ENCODE measurements around the gene MACC1.
A peak's percentile ranks its signal among the peaks of the same experiment; 100 is the strongest.
"Not testable (repeated sequence)": the region's sequence is repeated elsewhere in the genome, so short reads cannot be mapped to it uniquely, and the experiment has no call there.

The MACC1 gene

DNA sequence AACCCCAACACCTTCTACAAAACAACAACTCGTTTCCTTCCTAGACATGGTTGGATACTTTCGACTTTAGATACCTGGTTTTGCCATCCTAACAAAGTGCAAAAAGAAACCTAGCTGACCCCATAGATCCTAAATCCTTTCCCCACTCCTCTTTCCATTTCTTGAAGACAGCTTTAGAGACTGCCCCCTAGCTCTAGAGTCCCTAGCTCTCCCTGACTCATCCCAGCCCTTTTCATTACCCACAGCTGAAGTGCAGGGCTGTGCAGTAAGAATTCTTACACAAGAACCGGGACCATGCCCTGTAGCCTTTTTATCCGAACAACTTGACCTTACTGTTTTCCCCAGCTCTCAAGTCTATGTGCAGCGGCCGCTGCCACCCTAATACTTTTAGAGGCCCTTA lies 93.1 kb downstream of the MACC1 start:
- DNase-seq, result not testable (repeated sequence)

DNA sequence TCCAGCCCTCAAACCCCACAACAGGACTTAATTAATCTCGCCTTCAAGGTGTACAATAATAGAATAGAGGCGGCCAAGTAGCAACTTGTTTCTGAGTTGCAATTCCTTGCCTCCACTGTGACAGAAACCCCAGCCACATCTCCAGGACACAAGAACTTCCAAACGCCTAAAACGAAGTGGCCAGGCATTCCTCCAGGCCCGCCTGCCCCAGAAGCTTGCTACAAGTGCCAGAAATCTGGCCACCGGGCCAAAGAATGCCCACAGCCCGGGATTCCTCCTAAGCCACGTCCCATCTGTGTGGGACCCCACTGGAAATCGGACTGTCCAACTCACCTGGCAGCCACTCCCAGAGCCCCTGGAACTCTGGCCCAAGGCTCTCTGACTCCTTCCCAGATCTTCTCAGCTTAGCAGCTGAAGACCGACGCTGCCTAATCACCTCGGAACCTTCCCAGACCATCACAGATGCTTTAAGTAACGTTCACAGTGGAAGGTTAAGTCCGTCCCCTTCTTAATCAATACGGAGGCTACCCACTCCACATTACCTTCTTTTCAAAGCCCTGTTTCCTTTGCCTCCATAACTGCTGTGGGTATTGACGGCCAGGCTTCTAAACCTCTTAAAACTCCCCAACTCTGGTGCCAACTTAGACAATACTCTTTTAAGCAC lies 94.4 kb downstream of the MACC1 start:
- DNase-seq, result not testable (repeated sequence)

DNA sequence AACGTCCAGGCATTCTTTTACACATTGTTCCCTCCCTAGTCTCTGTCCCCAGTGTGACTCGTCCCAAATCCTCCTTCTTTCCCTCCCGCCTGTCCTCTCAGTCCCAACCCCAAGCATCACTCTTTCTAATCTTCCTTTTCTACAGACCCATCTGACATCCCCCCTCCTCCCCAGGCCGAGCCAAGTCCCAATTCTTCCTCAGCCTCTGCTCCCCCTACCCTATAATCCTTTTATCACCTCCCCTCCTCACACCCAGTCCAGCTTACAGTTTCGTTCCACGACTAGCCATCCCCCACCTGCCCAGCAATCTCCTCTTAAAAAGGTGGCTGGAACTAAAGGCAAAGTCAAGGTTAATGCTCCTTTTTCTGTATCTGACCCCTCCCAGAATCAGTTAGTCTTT lies 95.1 kb downstream of the MACC1 start:
- DNase-seq, result no peak

DNA sequence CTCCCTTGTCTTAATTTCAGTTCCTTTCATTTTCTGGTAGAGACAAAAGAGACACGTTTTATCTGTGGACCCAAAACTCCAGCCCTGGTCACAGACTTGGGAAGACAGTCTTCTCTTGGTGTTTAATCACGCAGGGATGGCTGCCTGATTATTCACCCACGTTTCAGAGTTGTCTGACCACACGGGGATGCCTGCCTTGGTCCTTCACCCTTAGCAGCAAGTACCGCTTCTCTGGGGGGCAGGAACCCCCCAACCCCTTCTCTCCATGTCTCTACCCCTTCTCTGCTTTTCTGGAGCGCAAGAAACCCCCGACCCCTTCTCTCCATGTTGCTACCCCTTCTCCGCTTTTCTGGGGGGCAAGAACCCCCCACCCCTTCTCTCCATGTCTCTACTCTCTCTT lies 95.8 kb downstream of the MACC1 start:
- DNase-seq, result no peak

DNA sequence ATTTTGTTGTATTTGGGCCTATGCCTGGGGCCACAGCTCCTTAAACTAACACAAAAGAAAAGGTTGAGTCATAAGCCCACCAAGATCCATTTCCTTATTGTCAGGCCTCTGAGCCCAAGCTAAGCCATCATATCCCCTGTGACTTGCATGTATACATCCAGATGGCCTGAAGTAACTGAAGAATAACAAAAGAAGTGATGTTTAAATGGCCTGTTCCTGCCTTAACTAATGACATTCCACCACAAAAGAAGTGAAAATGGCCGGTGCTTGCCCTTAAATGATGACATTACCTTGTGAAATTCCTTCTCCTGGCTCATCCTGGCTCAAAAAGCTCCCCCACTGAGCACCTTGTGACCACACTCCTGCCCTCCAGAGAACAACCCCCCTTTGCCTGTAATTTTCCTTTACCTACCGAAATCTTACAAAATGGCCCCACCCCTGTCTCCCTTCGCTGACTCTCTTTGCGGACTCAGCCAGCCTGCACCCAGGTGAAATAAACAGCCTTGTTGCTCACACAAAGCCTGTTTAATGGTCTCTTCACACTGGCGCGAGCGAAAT lies 96.5 kb downstream of the MACC1 start:
- DNase-seq, result not testable (repeated sequence)

DNA sequence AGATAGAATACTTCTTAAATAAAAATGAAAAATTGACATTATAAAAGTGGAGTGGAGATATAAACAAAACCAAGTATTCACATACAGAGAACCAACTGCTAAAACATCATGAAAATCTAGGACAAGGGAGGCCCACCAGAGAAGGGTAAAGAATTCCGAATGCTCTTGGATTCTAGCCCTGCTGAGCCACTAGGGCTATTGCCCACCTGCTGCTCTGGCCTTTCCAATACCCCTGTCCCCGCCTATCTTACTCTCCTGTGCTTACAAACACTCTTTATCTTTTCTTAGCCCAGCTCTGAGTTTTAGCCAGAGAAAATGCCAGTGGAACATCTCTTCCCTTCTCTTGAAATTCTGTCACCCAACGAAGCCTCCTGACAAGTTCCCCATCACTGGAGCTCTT lies 100.3 kb downstream of the MACC1 start:
- DNase-seq, result no peak

DNA sequence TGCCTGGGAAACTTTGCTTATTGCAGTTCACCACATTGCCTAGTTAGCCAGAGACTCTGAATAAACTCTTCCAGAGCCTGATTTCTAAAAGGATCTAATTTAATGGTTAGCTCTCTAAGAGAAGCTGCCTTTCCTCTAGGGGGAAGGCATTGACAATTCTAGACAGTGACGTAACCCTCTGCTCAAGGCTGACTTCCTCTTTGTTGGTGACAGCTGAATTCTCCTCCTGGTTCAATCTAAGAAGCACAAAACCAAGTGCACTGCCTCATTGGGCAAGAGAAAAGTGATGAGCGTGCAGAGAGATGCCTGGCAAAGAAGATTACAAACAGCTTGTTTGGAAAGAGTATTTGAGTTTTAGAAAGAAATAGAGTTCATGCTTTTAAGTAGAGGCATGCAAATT lies 102.7 kb downstream of the MACC1 start:
- DNase-seq, result peak; percentile 43

DNA sequence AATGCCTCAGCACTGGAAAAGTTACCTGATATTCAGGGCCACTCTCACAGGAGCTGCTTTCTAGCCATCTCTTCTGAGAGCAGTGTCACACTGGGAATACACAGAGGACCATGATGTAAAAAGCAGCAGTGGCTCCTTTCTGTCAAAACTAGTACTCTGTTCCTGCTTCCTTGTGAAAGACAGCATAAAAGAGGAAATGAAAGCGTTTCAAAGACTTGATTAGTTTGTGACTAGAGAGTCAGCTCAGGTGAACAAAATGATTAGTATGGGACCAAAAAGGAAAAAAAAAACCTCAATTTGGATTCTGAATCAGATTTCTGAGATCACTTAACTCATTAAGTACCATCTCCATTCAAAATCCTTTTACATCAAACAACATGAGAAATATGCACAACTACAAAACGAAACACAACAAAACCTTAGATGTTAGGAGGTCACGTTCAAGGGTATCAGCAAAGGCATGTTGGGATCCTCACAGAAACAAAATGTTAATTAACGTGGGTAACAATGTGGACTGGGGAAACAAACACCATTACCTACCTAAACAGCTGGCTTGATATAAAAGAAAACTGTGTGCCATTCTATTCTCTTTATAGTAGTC lies 103.7 kb downstream of the MACC1 start:
- DNase-seq, result no peak

DNA sequence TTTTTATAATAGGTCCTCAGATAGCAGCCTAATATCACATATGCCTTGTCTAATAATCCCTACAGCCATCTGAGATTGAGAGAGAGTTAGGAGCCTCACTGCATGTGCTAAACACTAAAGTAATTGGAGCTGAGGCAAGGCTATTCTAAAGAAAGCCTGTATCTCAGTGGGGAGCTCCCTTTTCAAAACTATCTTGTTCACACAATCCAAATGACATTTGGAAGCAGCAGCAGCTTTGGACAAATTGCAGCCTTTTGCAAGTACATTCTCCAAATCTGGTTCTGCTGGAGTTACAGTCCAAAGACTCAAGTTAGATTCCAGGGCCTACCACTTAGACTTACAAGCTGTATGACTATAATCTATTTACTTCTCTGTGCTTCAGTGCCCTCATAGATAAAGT lies 104.5 kb downstream of the MACC1 start:
- no peak for DNase-seq

DNA sequence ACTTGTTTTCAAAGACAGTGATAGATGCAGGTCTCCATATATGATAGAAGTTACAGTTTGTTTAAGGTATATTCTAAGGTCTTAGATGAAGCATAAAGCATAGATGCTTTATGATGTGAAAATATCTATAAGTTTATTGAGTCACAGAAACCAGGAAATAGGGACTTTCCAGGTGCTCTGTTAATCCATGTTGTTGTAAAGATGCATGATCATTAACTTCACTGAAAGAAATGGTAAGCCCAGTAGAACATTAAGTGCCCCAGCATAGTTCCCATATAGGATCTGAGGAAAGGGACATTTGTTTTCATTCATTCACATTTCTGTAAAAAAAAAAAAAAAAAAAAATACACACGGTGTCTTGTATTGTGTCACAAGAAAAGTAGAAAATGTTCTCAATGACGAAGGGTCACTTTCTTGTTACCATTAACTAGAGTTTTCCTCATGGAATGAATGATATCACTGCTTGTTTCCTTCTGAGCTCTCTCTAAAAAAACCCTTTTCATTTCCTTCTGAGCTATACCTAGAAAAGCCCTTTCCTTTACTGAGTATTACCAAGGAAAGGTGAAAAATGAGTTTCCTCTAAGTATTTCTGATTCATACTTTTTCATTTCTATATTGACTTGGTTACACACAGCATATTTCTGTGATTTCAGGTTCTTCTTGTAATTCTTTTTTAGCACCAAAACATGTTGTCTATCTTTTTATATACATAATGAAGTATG lies 105.2 kb downstream of the MACC1 start:
- no peak for DNase-seq

DNA sequence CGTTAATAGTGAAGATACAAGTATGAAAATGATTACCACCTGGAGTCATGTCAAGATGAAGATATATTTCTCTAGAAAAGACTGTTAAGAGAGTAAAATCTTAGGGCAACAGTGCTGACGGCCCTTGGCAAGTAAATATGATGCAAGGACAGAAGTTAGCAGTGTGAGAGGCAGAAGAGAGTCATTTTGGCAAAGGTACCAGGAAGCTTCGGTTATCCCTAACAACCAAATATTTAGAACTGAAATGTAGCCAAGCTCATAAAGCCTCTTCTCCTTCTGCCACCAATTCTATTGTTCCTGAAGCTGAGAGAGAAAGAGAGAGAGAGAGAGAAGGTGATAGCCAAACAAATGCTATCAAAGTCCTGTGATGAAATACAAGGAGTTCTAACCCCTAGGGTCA lies 109.6 kb downstream of the MACC1 start:
- no peak for DNase-seq

DNA sequence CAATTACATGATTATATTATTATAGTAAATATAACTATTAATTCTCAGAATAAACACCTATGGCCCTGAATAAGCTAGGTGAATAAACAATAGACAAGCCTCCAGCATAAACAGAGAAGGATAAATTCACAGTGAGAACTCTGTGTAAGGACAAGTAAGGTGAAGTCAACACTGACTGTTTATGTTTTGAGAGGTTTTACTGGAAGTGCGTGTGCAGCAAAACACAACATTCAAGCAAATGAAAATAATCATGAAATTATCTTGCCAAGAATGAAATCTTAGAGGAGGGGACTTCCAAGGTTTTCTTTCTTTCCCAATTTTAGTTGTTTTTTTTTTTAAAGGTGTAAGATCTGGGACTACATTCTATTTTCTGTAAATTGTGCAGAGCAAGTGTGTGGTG lies 112.5 kb downstream of the MACC1 start:
- DNase-seq, result no peak

DNA sequence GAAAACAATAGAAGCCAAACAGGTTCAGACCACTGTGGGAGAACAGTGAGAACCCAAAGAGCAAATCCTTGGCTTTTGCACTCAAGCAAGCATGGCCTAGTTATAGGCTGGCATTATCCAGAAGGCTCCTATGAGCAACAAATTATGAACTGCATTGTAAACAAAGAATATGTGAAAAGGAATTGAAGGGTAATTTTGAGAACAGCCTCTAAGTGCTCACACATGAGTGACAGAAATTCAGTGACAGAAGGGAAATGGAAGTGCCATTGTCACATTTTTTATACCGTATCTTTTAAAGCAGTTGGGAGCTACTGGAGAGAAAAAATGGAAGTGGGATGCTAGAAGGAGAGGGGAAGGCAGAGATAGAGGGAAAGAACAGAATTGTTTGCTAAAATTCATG lies 114.2 kb downstream of the MACC1 start:
- no peak for DNase-seq

DNA sequence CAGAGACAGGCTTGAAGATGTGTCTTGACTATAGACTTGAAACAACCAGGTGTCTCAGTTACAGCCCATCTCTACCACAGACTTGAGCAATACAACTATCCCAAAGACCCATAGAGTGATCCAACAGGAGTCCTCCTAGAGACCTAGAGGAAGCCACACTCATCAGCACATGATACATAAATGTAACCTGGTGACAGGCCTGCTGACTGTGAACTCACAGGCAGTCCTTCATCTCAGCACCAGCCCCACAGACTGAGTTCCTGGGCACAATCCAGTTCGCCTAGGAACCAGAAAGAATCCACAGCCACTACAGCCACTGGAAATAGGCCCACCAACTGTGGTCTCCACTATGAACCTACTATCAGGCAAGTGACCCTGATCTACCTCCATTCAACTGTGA lies 121.3 kb downstream of the MACC1 start:
- no peak for DNase-seq

DNA sequence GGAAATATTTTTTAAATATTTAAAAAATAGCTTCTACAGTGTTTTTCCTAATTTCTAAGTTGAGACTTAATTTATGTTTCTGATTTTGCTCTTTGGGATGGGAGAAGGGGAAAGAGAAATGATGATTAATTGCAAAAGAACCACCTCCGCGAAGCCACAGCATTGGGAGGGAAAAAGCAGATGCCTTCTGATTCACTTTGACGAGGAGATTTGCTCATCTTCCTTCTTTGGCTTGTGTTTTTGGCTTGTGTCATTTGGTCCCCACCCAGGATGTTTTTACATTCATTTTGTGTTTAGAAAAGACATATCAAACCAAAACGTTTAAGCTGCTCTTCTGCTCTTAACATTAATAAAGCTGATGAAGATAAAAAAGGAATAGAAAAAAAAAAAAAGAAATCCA lies 121.7 kb downstream of the MACC1 start:
- no peak for DNase-seq

DNA sequence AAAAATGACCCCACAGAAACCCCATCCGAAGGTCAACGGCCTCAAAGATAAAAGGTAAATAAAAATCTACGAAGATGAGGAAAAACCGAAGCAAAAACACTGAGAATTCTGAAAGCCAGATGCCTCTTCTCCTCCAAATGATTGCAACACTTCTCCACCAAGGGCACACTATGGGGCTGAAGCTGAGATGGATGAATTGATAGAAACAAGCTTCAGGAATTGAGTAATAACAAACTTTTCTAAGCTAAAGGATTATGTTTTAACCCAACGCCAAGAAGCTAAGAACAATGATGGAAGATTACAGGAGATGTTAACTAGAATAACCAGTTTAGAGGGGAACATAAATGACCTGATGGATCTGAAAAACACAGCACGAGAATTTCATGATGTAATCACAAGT lies 127.8 kb downstream of the MACC1 start:
- DNase-seq, result no peak

DNA sequence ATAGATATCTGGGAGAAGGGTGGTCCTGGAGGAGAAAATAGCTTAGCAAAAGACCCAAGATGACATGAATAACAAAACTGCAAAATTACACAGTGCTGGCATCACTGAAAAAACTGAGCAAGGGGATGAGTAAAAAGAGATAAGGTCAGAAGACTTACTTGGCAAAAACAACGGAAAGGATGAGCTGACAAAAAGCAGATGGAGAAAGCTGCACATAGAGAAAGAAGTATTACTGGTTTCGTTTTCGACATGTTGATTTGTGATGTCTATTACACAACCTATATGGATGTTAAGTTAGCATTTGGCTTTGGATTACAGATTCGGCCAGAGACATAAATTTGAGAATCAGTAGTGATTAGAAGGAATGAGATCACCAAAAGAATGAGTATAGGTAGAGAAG lies 132.1 kb downstream of the MACC1 start:
- DNase-seq, result no peak

Data from hematopoietic multipotent progenitor cell treated with erythropoietin and hydrocortisone succinate and interleukin-3 and kit ligand, for 8 days (in vitro differentiated cells).